AG04449 (cell line): Measurements from ENCODE around the gene RBM4B.

Experiments
- CTCF ChIA-PET: fragments of 350-600 bp; formaldehyde crosslinking; extraction: SDS; loops from one replicate; lab custom pipeline; 2021; ENCODE audit warnings: antibody characterized with exemption; lab: Yijun Ruan, JAX
- POLR2A ChIA-PET: fragments of 400-600, 350-600 bp; formaldehyde crosslinking; extraction: SDS; loops from one replicate; lab custom pipeline; 2020; ENCODE audit warnings: antibody characterized with exemption, inconsistent platforms; lab: Yijun Ruan, JAX
- DNase-seq: peaks from one replicate; pipeline ENCODE4 v3.0.0-alpha.2; 2010; ENCODE audit warnings: low read depth, low spot score
- H3K4me3 ChIP-seq: 2 replicates; pipeline ENCODE4 v1.5.1; 2011; ENCODE audit warnings: low read depth, mild to moderate bottlenecking, control low read depth, low read length
- TF ChIP-seq, protein P1 (sequence below): IDR thresholded peaks from one replicate; pipeline ENCODE4 v1.5.1; 2011; ENCODE audit warnings: mild to moderate bottlenecking, moderate library complexity, low read length, control low read depth, inconsistent platforms; ENCODE audit not compliant: insufficient read depth; ENCODE audit errors: missing control alignments

The RBM4B gene

DNA sequence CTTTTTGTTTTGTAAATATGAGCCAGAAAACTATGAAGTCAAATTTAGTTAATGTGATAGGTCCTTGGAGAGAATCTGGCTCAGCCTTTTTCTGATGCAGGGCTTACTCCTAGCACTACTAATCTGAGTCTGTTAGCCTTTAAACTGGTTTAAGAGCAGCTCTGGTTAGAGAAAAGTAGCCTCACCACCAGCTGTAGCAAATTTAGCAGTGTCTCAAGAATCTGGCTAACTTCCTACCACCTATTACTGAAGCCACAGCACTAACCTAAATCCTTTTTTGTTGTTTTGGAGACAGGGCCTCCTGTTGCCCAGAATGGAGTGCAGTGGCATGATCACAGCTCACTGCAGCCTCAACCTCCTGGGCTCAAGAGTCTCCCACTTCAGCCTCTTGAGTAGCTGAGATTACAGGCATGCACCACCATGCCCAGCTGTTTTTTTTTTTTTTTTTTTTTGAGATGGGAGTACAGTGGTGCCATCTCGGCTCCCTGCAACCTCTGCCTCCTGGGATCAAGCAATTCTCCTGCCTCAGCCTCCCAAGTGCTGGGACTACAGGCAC, 13.9 kb downstream of the RBM4B start:
- no peak overlapping the region for H3K4me3 ChIP-seq
- no peak for DNase-seq
- ChIA-PET CTCF (interaction anchor here (0.5 to 2.8 kb wide), 3 partner anchors 14 to 16 kb away, joined by 3 to 12 read pairs (median 4); partner anchors contain the start of gene RBM4B), POLR2A (no interaction called here)
- TF ChIP-seq, protein P1, sequence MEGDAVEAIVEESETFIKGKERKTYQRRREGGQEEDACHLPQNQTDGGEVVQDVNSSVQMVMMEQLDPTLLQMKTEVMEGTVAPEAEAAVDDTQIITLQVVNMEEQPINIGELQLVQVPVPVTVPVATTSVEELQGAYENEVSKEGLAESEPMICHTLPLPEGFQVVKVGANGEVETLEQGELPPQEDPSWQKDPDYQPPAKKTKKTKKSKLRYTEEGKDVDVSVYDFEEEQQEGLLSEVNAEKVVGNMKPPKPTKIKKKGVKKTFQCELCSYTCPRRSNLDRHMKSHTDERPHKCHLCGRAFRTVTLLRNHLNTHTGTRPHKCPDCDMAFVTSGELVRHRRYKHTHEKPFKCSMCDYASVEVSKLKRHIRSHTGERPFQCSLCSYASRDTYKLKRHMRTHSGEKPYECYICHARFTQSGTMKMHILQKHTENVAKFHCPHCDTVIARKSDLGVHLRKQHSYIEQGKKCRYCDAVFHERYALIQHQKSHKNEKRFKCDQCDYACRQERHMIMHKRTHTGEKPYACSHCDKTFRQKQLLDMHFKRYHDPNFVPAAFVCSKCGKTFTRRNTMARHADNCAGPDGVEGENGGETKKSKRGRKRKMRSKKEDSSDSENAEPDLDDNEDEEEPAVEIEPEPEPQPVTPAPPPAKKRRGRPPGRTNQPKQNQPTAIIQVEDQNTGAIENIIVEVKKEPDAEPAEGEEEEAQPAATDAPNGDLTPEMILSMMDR = no peak

DNA sequence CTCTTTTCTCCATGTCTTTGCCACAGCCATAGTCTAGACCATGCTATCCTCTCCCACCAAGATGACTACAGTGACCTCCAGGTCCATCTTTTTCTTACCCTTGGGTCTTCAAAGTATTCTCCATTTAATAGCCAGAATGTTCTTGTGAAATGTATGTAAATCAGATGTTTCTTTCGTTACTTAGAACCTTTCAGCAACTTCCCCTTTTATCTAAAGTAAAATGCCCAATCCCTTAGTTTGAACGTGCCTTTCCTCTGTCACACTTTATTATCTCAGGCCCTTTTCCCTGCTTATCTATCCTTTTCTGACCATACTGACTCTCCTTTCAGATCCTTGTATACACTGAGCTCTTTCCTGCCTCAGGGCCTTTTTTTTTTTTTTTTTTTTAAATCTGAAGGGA, 17.9 kb downstream of the RBM4B start:
- ChIA-PET POLR2A (interaction anchor here (0.6 kb wide), 1 partner anchor 16 kb away, joined by 4 read pairs; no protein-coding TSS in a partner anchor), CTCF (interaction anchor here (0.8 to 1.5 kb wide), 2 partner anchors 13 to 174 kb away, joined by 4 read pairs; no protein-coding TSS in a partner anchor)
- no peak for DNase-seq
- TF ChIP-seq, protein P1 = no peak
- no peak overlapping the region for H3K4me3 ChIP-seq

DNA sequence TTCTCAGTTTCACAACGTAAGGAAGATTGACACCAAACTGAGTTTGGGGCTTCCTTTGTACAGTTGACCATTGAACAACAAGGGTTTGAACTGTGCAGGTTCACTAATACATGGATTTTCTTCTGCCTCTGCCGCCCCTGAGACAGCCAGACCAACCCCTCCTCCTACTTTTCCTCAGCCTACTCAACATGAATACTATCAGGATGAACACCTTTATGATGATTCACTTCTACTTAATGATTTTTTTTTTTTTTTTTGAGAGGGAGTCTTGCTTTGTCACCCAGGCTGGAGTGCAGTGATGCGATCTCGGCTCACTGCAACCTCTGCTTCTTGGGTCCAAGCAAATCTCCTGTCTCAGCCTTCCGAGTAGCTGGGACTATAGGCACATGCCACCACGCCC, 24.6 kb downstream of the RBM4B start:
- ChIA-PET CTCF (no interaction called here), POLR2A (interaction anchor here (1.0 to 1.3 kb wide), 2 partner anchors 12 to 15 kb away, joined by 3 read pairs; partner anchors contain the start of gene RBM4)
- no peak for DNase-seq
- H3K4me3 ChIP-seq = no peak overlapping the region
- TF ChIP-seq, protein P1 = no peak

DNA sequence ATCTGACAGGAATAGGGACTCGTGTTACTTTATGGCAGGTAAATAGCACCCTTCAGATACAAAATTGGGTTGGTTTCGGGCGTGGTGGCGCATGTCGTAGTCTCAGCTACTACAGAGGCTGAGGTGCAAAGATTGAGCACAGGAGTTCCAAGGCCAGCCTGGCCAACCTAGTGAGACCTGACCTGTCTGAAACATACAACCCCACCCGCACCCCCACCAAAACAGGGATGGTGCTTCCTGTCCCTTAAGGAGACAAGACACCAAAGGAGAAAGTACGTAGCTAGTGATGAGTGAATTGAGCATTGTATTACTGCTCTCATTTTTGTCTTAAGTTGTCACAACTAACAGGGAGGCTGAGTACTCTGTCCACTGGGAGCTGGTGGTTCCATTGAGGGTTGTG, 25.0 kb downstream of the RBM4B start:
- H3K4me3 ChIP-seq = no peak overlapping the region
- ChIA-PET POLR2A (interaction anchor here (1.0 to 1.3 kb wide), 2 partner anchors 12 to 14 kb away, joined by 3 read pairs; partner anchors contain the start of gene RBM4), CTCF (interaction anchor here (0.8 kb wide), 1 partner anchor 9 kb away, joined by 3 read pairs; no protein-coding TSS in a partner anchor)
- TF ChIP-seq, protein P1 = no peak
- no peak for DNase-seq

DNA sequence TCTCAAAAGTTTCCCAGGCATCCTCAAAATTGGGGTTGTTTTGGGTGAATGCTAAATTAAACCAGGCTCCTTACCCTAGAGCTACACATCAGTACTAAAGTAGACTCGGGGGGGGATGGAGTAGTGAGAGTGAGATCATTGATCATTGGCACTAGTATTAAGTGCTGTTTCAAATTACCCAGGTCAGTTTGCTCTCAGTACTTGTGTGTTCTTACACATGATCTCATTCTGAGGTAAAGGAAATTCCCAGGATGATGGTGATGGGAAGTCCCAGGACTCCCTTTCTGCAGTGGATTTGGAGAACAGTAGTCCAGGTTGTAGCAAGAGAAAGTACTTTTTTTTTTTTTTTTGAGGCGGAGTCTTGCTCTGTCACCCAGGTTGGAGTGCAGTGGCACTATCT, 26.7 kb downstream of the RBM4B start:
- CTCF ChIA-PET = interaction anchor here (1.2 kb wide), 1 partner anchor 70 kb away, joined by 3 read pairs; no protein-coding TSS in a partner anchor
- POLR2A ChIA-PET = no interaction called here
- no peak overlapping the region for H3K4me3 ChIP-seq
- DNase-seq = no peak
- TF ChIP-seq, protein P1 = no peak

DNA sequence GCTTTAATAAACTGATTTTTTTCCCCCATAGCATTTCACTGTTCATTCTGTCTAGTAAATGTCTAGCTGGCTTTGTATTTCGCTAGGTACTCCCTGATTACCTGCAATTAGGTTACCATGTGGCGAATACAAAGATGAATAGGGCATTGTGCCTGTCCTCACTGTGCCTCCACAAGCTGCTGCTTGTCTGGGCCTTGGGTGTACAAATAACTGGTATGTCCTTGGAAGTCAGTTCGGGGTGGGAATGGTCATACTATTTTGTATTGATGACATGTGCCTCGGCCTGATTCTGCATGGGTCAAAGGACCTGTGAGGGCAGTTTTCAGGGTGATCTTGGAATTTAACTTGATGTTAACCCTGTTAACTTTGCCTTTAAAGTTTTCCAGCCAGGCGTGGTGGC, 27.8 kb downstream of the RBM4B start:
- no peak overlapping the region for H3K4me3 ChIP-seq
- CTCF ChIA-PET = interaction anchor here (1.2 kb wide), 1 partner anchor 69 kb away, joined by 3 read pairs; no protein-coding TSS in a partner anchor
- TF ChIP-seq, protein P1 = no peak
- no peak for DNase-seq
- POLR2A ChIA-PET = interaction anchor here (1.4 kb wide), 1 partner anchor 33 kb away, joined by 6 read pairs; the partner anchor contains the start of gene RBM14
